PC-3 (cell line): ENCODE data around the gene ICAM2. TPM values are rescaled to one million over a fixed set of nuclear protein-coding genes. Genes with fewer than 3 reads are reported as not detected.

Experiments used
- ATAC-seq: fragments of 200-7000 bp; cut with Tn5 transposase; 2 replicates; pipeline ENCODE4 v1.9.1; 2020; ENCODE audit warnings: mild to moderate bottlenecking, moderate library complexity
- BruUV-seq: library from RNA; stranded (reverse); fragments of 400-500 nt; replicated peaks from 2 replicates; lab custom pipeline; 2021; lab: Mats Ljungman, UMichigan
- CTCF ChIA-PET: fragments of 300-600 bp; sonication (Branson Sonifier 250); formaldehyde crosslinking; loops from one replicate; lab custom pipeline; 2022; ENCODE audit warnings: antibody characterized with exemption; lab: Charles Lee
- POLR2A ChIA-PET: fragments of 300-600 bp; sonication (Branson Sonifier 250); formaldehyde crosslinking; loops from one replicate; lab custom pipeline; 2022; ENCODE audit warnings: antibody characterized with exemption; ENCODE audit not compliant: unreplicated experiment; lab: Charles Lee
- DNase-seq: peaks from one replicate; pipeline ENCODE4 v3.0.0-alpha.2; 2015
- H2AFZ ChIP-seq: fragments of 300-600 bp; sonication (generic); 2 replicates; pipeline ENCODE4 v1.6.0; 2016; ENCODE audit warnings: antibody characterized with exemption, low read length
- H3F3A ChIP-seq: fragments of 300-600 bp; sonication (generic); one replicate; pipeline ENCODE4 v1.6.0; 2017; ENCODE audit warnings: antibody characterized with exemption, low read length, control low read depth, mild to moderate bottlenecking; ENCODE audit not compliant: unreplicated experiment
- H3K27ac ChIP-seq: fragments of 300-600 bp; sonication (generic); 2 replicates; pipeline ENCODE4 v1.5.1; 2016; ENCODE audit warnings: mild to moderate bottlenecking, low read length
- H3K27me3 ChIP-seq: fragments of 300-600 bp; sonication (generic); 2 replicates; pipeline ENCODE4 v1.6.1; 2016; ENCODE audit warnings: low read length, mixed read lengths
- H3K36me3 ChIP-seq: fragments of 300-600 bp; sonication (generic); 2 replicates; pipeline ENCODE4 v1.6.1; 2016; ENCODE audit warnings: low read depth, mixed run types, low read length, mixed read lengths
- H3K4me1 ChIP-seq: fragments of 300-600 bp; sonication (generic); 2 replicates; pipeline ENCODE4 v1.5.1; 2016; ENCODE audit warnings: low read length; ENCODE audit not compliant: insufficient read depth
- H3K4me2 ChIP-seq: fragments of 300-600 bp; sonication (generic); 2 replicates; pipeline ENCODE4 v1.6.0; 2016; ENCODE audit warnings: low read length
- H3K4me3 ChIP-seq: fragments of 300-600 bp; sonication (generic); 2 replicates; pipeline ENCODE4 v1.5.1; 2016; ENCODE audit warnings: mild to moderate bottlenecking, low read length, mixed read lengths
- H3K79me2 ChIP-seq: fragments of 300-600 bp; sonication (generic); 2 replicates; pipeline ENCODE4 v1.6.1; 2017; ENCODE audit warnings: low read length, mixed read lengths
- H3K9ac ChIP-seq: fragments of 300-600 bp; sonication (generic); 2 replicates; pipeline ENCODE4 v1.6.0; 2016; ENCODE audit warnings: mild to moderate bottlenecking, low read length
- H3K9me2 ChIP-seq: fragments of 300-600 bp; sonication (generic); replicated peaks from 2 replicates; pipeline ENCODE4 v1.6.1; 2016; ENCODE audit warnings: mixed run types, low read length, mixed read lengths
- H3K9me3 ChIP-seq: fragments of 300-600 bp; sonication (generic); 2 replicates; pipeline ENCODE4 v1.6.1; 2016; ENCODE audit warnings: low read length, mixed read lengths
- H4K20me1 ChIP-seq: fragments of 300-600 bp; sonication (generic); 2 replicates; pipeline ENCODE4 v1.6.1; 2016; ENCODE audit warnings: low read length, mixed read lengths
- EZH2 ChIP-seq: fragments of 300-600 bp; sonication (generic); IDR thresholded peaks from one replicate; pipeline ENCODE4 v1.6.1; 2017; ENCODE audit warnings: antibody characterized with exemption, mild to moderate bottlenecking, low read length; ENCODE audit not compliant: unreplicated experiment
- EZH2phosphoT487 ChIP-seq: fragments of 300-600 bp; sonication (generic); IDR thresholded peaks from 2 replicates; pipeline ENCODE4 v1.6.1; 2018; ENCODE audit warnings: mild to moderate bottlenecking, antibody characterized with exemption, low read length, borderline replicate concordance
- intact Hi-C: fragments of 100-400 bp; cut with micrococcal nuclease; formaldehyde crosslinking; loops from 2 replicates; pipeline ENCODE4 v1.9.0; 2023
- total RNA-seq: library from RNA; depleted of rRNA; stranded (reverse); fragments of >200 nt; gene quantifications from 2 replicates; pipeline ENCODE4 v1.2.3, GENCODE V29; 2014
- TF ChIP-seq, protein P1 (sequence below): fragments of 300-600 bp; sonication (generic); conservative IDR thresholded peaks from 2 replicates; pipeline ENCODE4 v1.5.1; 2017; ENCODE audit warnings: antibody characterized with exemption, low read depth, mild to moderate bottlenecking, low read length

The ICAM2 gene
- total RNA-seq, 1 experiment from 2014 or later: not detected

DNA sequence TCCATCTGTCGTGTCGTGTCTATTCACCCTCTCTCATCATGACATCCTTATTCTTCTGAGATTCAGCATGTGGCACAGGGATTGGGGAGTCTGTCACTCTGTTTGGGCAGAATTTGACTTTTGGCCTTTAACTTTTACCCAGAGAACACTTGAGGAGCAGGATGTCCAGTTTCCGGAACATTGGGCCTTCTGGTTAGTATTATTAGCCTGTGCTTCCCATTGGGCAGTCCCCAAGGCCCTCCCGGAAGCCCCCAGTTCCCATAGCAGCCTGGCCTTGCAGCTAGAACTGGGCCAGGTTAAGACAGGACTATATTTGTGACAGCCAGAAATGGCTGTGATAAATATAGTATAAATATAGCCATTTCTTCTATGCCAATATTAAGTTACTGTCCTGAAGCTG is 57.3 kb downstream of the ICAM2 start:
- no peaks in the 10 kb centered on the region for H3K27me3 ChIP-seq
- BruUV-seq: no TSS peak
- H3F3A ChIP-seq: no peaks in the 10 kb centered on the region
- no peaks in the 10 kb centered on the region for H3K79me2 ChIP-seq
- H3K27ac ChIP-seq: no peak overlapping the region
- H3K9me2 ChIP-seq: no peaks in the 10 kb centered on the region
- TF ChIP-seq EZH2phosphoT487 (no peak), EZH2 (no peak)
- TF ChIP-seq, protein P1, sequence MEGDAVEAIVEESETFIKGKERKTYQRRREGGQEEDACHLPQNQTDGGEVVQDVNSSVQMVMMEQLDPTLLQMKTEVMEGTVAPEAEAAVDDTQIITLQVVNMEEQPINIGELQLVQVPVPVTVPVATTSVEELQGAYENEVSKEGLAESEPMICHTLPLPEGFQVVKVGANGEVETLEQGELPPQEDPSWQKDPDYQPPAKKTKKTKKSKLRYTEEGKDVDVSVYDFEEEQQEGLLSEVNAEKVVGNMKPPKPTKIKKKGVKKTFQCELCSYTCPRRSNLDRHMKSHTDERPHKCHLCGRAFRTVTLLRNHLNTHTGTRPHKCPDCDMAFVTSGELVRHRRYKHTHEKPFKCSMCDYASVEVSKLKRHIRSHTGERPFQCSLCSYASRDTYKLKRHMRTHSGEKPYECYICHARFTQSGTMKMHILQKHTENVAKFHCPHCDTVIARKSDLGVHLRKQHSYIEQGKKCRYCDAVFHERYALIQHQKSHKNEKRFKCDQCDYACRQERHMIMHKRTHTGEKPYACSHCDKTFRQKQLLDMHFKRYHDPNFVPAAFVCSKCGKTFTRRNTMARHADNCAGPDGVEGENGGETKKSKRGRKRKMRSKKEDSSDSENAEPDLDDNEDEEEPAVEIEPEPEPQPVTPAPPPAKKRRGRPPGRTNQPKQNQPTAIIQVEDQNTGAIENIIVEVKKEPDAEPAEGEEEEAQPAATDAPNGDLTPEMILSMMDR: no peak
- H3K4me3 ChIP-seq: no peak overlapping the region
- no peaks in the 10 kb centered on the region for H3K4me1 ChIP-seq
- no peak overlapping the region for H3K9ac ChIP-seq
- no peak overlapping the region for H3K4me2 ChIP-seq
- intact Hi-C loops: no loop called here
- ATAC-seq (no peak), DNase-seq (no peak)
- no peak overlapping the region for H2AFZ ChIP-seq
- no peaks in the 10 kb centered on the region for H3K9me3 ChIP-seq
- H4K20me1 ChIP-seq: no peaks in the 10 kb centered on the region
- ChIA-PET CTCF (no interaction called here), POLR2A (no interaction called here)
- H3K36me3 ChIP-seq: no peaks in the 10 kb centered on the region

DNA sequence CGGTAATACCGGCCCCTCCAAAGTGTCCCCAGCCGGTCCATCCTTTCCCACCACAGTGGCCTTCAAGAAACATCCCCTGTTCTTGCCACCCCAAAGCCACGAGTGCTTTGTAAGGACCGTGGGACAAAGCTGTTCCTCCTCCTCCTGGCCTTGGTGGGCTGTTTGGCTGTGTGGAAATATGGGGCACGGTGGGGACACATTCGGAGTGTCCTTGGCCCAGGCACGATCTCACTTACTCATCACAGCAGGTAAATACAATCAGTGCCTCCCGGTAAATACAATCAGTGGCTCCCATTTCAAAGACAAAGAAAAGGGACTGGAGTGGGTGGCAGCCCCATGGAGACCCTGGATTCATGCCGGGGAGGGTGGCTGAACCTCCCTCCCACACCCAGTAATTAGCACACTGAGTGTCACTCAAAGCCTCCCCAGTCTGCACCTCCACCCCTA is 58.1 kb downstream of the ICAM2 start:
- ChIA-PET CTCF (no interaction called here), POLR2A (no interaction called here)
- no TSS peak for BruUV-seq
- ATAC-seq: no peak
- intact Hi-C loops: no loop called here
- TF ChIP-seq EZH2phosphoT487: no peak
- H3K9me3 ChIP-seq: no peaks in the 10 kb centered on the region
- H2AFZ ChIP-seq: no peak overlapping the region
- H3K27ac ChIP-seq: no peak overlapping the region
- H3K79me2 ChIP-seq: no peaks in the 10 kb centered on the region
- H3K27me3 ChIP-seq: no peaks in the 10 kb centered on the region
- H3K4me3 ChIP-seq: no peak overlapping the region
- H3F3A ChIP-seq: no peaks in the 10 kb centered on the region
- DNase-seq: no peak
- H3K9me2 ChIP-seq: no peaks in the 10 kb centered on the region
- H3K9ac ChIP-seq: no peak overlapping the region
- no peaks in the 10 kb centered on the region for H3K36me3 ChIP-seq
- no peaks in the 10 kb centered on the region for H4K20me1 ChIP-seq
- H3K4me1 ChIP-seq: no peaks in the 10 kb centered on the region
- H3K4me2 ChIP-seq: no peak overlapping the region

DNA sequence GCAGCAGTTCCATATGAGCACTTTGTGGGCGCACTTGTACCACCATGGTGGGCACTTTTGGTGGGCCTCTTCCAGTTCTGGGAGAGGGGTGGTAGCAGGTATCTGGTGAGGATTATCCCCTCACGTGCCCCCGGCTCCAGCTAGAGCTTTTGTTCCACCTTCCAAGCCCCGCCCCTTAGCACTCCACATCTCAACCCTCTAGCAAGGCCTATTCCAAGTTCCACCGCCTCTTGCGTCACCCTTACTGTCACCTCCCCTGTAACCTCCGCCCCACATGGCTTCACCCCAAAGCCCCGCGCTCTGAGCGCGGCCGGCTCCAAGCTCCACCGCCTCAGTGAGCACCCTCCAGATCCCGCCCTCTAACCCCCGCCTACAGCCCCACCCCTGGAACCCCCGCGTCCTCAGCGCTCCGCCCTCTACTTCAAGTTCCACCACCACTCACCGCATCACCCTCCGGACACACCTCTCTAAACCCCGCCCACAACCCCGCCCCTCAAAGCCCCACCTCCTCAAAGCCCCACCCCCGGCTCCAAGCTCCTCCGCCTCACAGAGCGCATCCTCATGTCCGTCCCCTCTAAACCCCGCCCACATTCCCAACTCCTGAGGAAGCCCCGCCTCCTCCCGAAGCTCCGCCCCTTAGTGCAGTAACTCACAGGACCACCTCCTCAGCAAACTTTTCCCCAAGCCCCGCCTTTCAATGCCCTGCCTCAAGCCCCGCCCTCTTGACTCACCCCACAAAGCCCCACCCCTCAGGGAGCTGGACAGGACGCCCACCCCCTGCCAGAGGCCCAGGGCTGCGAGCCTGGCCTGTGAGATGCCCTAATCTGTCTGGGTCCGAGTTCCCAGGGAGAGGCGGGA is 58.8 kb downstream of the ICAM2 start:
- CTCF ChIA-PET: no interaction called here
- no peak for TF ChIP-seq EZH2
- TF ChIP-seq EZH2phosphoT487: no peak
- TF ChIP-seq, protein P1: no peak
- no peaks in the 10 kb centered on the region for H4K20me1 ChIP-seq
- H3K27me3 ChIP-seq: no peaks in the 10 kb centered on the region
- H3K9me3 ChIP-seq: no peaks in the 10 kb centered on the region
- no peaks in the 10 kb centered on the region for H3K36me3 ChIP-seq
- H3K27ac ChIP-seq: no peak overlapping the region
- no peaks in the 10 kb centered on the region for H3K79me2 ChIP-seq
- H3K9ac ChIP-seq: no peak overlapping the region
- no peaks in the 10 kb centered on the region for H3K4me1 ChIP-seq
- ATAC-seq: peak; percentile 33; the same call in 1 of the 2 replicates
- no TSS peak for BruUV-seq
- POLR2A ChIA-PET: no interaction called here
- no peak overlapping the region for H2AFZ ChIP-seq
- no peak overlapping the region for H3K4me3 ChIP-seq
- peak; percentile 39 for DNase-seq
- intact Hi-C loops: no loop called here
- no peaks in the 10 kb centered on the region for H3F3A ChIP-seq
- H3K4me2 ChIP-seq: no peak overlapping the region
- H3K9me2 ChIP-seq: no peaks in the 10 kb centered on the region
